Lung (tissue), 12 donors: ENCODE data around the gene SP140. TPM values are rescaled to one million over a fixed set of nuclear protein-coding genes. Genes with fewer than 3 reads are reported as not detected.

Source experiments
- ATAC-seq: fragments of 200-7000 bp; cut with Tn5 transposase; one replicate; pipeline ENCODE4 v1.9.1; 2020; ENCODE audit warnings: moderate number of reproducible peaks; ENCODE audit not compliant: insufficient read depth, low FRiP score
- DNase-seq, 3 donors: peaks; one replicate each; pipeline ENCODE4 v3.0.0-alpha.2; 2013 to 2017
- H3K27ac ChIP-seq, 2 donors: one replicate each; pipeline ENCODE4 v1.5.1; 2013; ENCODE audit warnings: mild to moderate bottlenecking in 2 of 2, moderate library complexity in 2 of 2, control low read depth in 1 of 2, inconsistent platforms in 1 of 2, low read depth in 1 of 2, low read length in 1 of 2
- H3K27me3 ChIP-seq, 3 donors: one replicate each; pipeline ENCODE4 v1.5.1; 2013; ENCODE audit warnings: low read length in 2 of 3; ENCODE audit not compliant: control insufficient read depth in 3 of 3, insufficient read depth in 3 of 3
- H3K36me3 ChIP-seq, 4 donors: one replicate each; pipeline ENCODE4 v1.5.1; 2013; ENCODE audit warnings: low read length in 4 of 4, mild to moderate bottlenecking in 1 of 4, moderate library complexity in 1 of 4; ENCODE audit not compliant: control insufficient read depth in 4 of 4, insufficient read depth in 4 of 4
- H3K4me1 ChIP-seq, 5 donors: one replicate each; pipeline ENCODE4 v1.5.1; 2013; ENCODE audit warnings: low read length in 5 of 5, mild to moderate bottlenecking in 2 of 5, moderate library complexity in 1 of 5; ENCODE audit not compliant: control insufficient read depth in 5 of 5, insufficient read depth in 5 of 5
- H3K4me3 ChIP-seq: one replicate; pipeline ENCODE4 v1.5.1; 2013; ENCODE audit warnings: mild to moderate bottlenecking, control low read depth, moderate library complexity
- H3K9ac ChIP-seq, 2 donors: one replicate each; pipeline ENCODE4 v1.5.1; 2013; ENCODE audit warnings: low read length in 2 of 2, control low read depth in 1 of 2; ENCODE audit not compliant: insufficient read depth in 1 of 2
- H3K9me3 ChIP-seq, 4 donors: one replicate each; pipeline ENCODE4 v1.5.1; 2013; ENCODE audit warnings: low read length in 3 of 4, mild to moderate bottlenecking in 1 of 4, moderate library complexity in 1 of 4; ENCODE audit not compliant: control insufficient read depth in 4 of 4, insufficient read depth in 3 of 4
- WGBS, 2 donors: extraction: QIAGEN DNeasy Blood & Tissue Kit; methylation state at CpG; one replicate each; pipeline ENCODE4 v1.1.7; 2013; 5-methylcytosine and 5-hydroxymethylcytosine counted together
- polyA plus RNA-seq, 2 donors: library from polyadenylated mRNA; stranded (reverse); fragments of 200-250 nt; gene quantifications; one replicate each; pipeline ENCODE4 v1.2.1, GENCODE V29; 2013
- total RNA-seq, 2 donors: library from RNA; depleted of rRNA in 1 of 2; stranded (reverse); fragments of >200 nt in 1 of 2; gene quantifications; one replicate each; pipeline ENCODE4 v1.2.1, GENCODE V29; 2014 to 2021
- TF ChIP-seq, protein P1 (sequence below): IDR thresholded peaks from 2 replicates; pipeline ENCODE4 v1.5.1; 2012; ENCODE audit warnings: mild to moderate bottlenecking; ENCODE audit errors: control extremely low read depth, extremely low read depth
- donor health status: control.
- donor health status: control.
- donor health status: Bipolar disorder and iron deficiency.
- donor health status: healthy.
- donor health status: DM: yes; HTN: yes; CAD: no.

Gene SP140
- total and polyA plus RNA-seq, 4 donors, result 2.9 to 6.7 (median 6.0) TPM

DNA sequence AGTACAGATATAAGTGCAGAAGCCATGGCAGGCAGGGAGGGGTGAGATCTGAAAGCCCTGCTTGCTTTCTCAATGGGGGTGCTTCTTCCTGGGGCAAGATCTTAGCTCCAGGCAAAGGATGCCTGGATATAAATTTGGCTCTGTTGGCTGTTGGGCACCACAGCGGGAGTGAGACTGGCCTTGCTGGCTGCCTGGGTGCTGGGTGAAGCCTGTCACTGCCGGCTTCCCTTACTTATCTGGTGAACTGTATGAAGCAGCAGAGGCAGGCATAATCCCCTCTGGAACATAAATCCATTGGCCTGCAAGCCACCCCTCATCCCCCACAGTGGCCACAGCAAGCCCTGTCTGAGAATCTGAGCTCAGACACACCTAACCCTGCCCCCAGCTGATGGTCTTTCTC lies 74.1 kb downstream of the SP140 start:
- Histone ChIP-seq H3K4me3 (no peak overlapping the region), H3K27ac (no peak overlapping the region), H3K27me3 (no peaks in the 10 kb centered on the region), H3K9ac (no peak overlapping the region), H3K4me1 (no peaks in the 10 kb centered on the region), H3K9me3 (peaks cover 0 to 6% (median 3%) of the 10 kb centered on the region in 4 donors), H3K36me3 (peaks cover 0 to 2% (median 0%) of the 10 kb centered on the region in 4 donors)
- DNase-seq, result no peak
- no peak for ATAC-seq
- WGBS, 2 donors, result 95 to 100% methylated on average over 2 of the region's 2 CpGs
- TF ChIP-seq, protein P1, sequence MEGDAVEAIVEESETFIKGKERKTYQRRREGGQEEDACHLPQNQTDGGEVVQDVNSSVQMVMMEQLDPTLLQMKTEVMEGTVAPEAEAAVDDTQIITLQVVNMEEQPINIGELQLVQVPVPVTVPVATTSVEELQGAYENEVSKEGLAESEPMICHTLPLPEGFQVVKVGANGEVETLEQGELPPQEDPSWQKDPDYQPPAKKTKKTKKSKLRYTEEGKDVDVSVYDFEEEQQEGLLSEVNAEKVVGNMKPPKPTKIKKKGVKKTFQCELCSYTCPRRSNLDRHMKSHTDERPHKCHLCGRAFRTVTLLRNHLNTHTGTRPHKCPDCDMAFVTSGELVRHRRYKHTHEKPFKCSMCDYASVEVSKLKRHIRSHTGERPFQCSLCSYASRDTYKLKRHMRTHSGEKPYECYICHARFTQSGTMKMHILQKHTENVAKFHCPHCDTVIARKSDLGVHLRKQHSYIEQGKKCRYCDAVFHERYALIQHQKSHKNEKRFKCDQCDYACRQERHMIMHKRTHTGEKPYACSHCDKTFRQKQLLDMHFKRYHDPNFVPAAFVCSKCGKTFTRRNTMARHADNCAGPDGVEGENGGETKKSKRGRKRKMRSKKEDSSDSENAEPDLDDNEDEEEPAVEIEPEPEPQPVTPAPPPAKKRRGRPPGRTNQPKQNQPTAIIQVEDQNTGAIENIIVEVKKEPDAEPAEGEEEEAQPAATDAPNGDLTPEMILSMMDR, result no peak

DNA sequence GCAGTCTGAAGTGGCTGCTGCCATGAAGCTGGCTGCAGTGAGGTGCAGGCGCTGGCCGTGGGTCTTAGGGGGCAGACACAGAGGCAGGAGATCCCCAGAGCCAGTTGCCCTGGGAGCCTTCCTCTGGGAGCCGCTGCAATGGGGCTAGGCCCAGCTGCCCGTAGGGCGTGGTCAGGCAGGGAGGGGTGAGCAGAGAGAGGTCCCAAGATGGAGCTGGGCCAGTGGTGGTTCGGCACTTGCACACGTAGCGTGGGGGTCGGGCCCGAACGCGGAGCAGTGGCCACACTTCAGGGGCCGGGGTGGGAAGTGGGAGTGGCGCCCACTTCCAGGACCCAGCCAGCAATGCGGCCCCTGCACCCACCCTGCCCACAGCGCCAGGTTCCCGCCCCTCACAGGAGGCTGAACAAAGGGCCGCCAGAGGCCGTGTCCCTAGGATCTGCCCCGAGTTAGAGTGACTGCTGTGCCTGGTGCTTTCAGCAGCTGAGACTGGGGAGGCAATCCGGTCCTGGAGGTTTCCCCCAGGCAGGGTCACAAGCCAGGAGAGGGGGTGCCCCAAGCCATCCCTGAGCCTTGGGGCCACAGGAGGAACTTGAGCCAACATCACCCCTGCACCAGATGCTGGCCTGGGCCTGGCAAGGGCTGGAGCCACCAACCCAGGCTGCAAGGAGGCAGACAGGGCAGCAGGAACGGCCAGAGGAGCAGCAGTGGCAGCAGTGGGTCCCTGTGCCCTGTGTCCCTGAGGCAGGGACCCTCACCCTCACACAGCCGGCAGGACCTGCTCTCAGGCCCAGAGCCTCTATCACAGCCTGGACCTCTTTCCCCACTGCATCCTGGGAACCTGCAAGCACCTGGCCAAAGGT lies 80.1 kb downstream of the SP140 start:
- DNase-seq, result no peak
- ATAC-seq, result no peak
- Histone ChIP-seq H3K36me3 (no peaks in the 10 kb centered on the region), H3K4me3 (no peak overlapping the region), H3K27me3 (no peaks in the 10 kb centered on the region), H3K9ac (no peak overlapping the region), H3K27ac (no peak overlapping the region), H3K4me1 (no peaks in the 10 kb centered on the region), H3K9me3 (peaks cover 0 to 5% (median 1%) of the 10 kb centered on the region in 4 donors)
- 94 to 98% methylated on average over 23 of the region's 23 CpGs for WGBS, 2 donors
- TF ChIP-seq, protein P1, result no peak

DNA sequence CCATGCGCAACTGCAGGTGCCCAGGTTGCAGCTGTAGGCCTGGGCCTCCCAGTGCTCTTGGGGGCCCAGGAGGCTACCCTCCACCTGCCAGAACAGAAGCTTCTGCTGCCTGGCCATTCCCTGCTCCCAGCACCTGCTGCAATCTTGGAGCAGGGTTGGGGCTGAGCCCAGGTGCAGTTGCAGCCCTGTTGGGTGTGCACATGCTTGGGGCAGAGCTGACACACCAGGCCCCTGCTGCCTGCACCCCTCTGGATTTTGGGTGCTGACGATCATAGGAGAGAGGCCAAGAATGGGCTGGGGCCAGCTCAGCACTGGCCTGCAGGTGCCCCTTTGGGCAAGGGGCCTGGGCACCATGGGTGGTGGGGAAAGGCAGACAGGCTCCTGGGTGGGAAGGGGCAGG lies 80.9 kb downstream of the SP140 start:
- DNase-seq, result no peak
- Histone ChIP-seq H3K4me1 (no peaks in the 10 kb centered on the region), H3K4me3 (no peak overlapping the region), H3K9ac (no peak overlapping the region), H3K27me3 (no peaks in the 10 kb centered on the region), H3K36me3 (no peaks in the 10 kb centered on the region), H3K27ac (no peak overlapping the region), H3K9me3 (peaks cover 0 to 5% (median 1%) of the 10 kb centered on the region in 4 donors)
- TF ChIP-seq, protein P1, result no peak
- ATAC-seq, result no peak
- WGBS, 2 donors, result 46 to 98% methylated on average over 2 of the region's 2 CpGs
